ENCODE results near the gene SORCS2. TPM values are rescaled to one million over a fixed set of nuclear protein-coding genes. Genes with fewer than 3 reads are reported as not detected.

The SORCS2 gene
- 1 to 10 TPM in 1 of 4 donors, under 1 TPM in 3; 0.07 to 1.2 (median 0.11) TPM for total RNA-seq

GRCh38 chr4:7192252-7193029 lies at the start of gene SORCS2:
Gene SORCS2, plus strand, starts transcription at chr4:7192538.
- ATAC-seq (peak; percentile 91 to 92), DNase-seq (peak; percentile 22 to 41)
- TF ChIP-seq POLR2A (IDR thresholded peaks at IDR 0.05), result no peak
- TF ChIP-seq CTCF (IDR thresholded peaks at IDR 0.05 in 4 of 5, conservative IDR thresholded peaks at IDR 0.05 in 1 of 5), result peak; percentile 49 to 93 (median 90)
- peak within 1 kb of the TSS; percentile 27 to 44 (median 37) for H3K4me3 ChIP-seq
- intact Hi-C loops (cut with DNase I; ENCODE audit: low total_unique reads), result loop anchor here (1.0 to 5.0 kb wide), 4 partner anchors 104 to 610 kb away; no protein-coding TSS in a partner anchor
- no peaks in the 10 kb centered on the region for H3K9me3 ChIP-seq
- H3K4me1 ChIP-seq, result peaks cover 6 to 7% of the 10 kb centered on the region in 2 donors
- H3K36me3 ChIP-seq, result no peaks in the 10 kb centered on the region
- in situ Hi-C loops (cut with MboI; ENCODE audit: low sequenced_read_pairs in 4 of 4), result loop anchor here in 3 of 4 donors (5.0 to 25.0 kb wide), 3 partner anchors 100 to 520 kb away; no protein-coding TSS in a partner anchor
- no peak within 1 kb of the TSS for H3K27ac ChIP-seq
- peaks cover 17 to 46% (median 26%) of the 10 kb centered on the region in 3 donors for H3K27me3 ChIP-seq

- H3K27me3 ChIP-seq, result peaks cover 0 to 13% (median 7%) of the 10 kb centered on the region in 3 donors
- DNase-seq (no peak), ATAC-seq (peak; percentile 44 to 73)
- H3K27ac ChIP-seq, result no peak overlapping the region
- TF ChIP-seq POLR2A (IDR thresholded peaks at IDR 0.05), result no peak
- TF ChIP-seq CTCF (IDR thresholded peaks at IDR 0.05 in 4 of 5, conservative IDR thresholded peaks at IDR 0.05 in 1 of 5), result no peak
- in situ Hi-C loops (cut with MboI; ENCODE audit: low sequenced_read_pairs in 4 of 4) (no loop called here), intact Hi-C loops (cut with DNase I; ENCODE audit: low total_unique reads) (no loop called here)
- H3K4me1 ChIP-seq, result no peaks in the 10 kb centered on the region
- H3K36me3 ChIP-seq, result no peaks in the 10 kb centered on the region
- no peaks in the 10 kb centered on the region for H3K9me3 ChIP-seq
- H3K4me3 ChIP-seq, result no peak overlapping the region
Observed at GRCh38 chr4:7144374-7145290, 47.7 kb upstream of the SORCS2 start.

GRCh38 chr4:7145291-7145934 lies 46.9 kb upstream of the SORCS2 start:
- Histone ChIP-seq H3K9me3 (no peaks in the 10 kb centered on the region), H3K4me1 (no peaks in the 10 kb centered on the region), H3K4me3 (no peak overlapping the region), H3K27me3 (peaks cover 0 to 13% (median 9%) of the 10 kb centered on the region in 3 donors), H3K36me3 (no peaks in the 10 kb centered on the region), H3K27ac (no peak overlapping the region)
- in situ Hi-C loops (cut with MboI; ENCODE audit: low sequenced_read_pairs in 4 of 4), result no loop called here
- intact Hi-C loops (cut with DNase I; ENCODE audit: low total_unique reads), result no loop called here
- TF ChIP-seq CTCF (IDR thresholded peaks at IDR 0.05 in 4 of 5, conservative IDR thresholded peaks at IDR 0.05 in 1 of 5), result no peak
- ATAC-seq, result no peak
- DNase-seq, result no peak

GRCh38 chr4:7146059-7146785 lies 46.1 kb upstream of the SORCS2 start:
- H3K36me3 ChIP-seq, result no peaks in the 10 kb centered on the region
- in situ Hi-C loops (cut with MboI; ENCODE audit: low sequenced_read_pairs in 4 of 4), result no loop called here

More at GRCh38 chr4:7146059-7146785, 46.1 kb upstream of the SORCS2 start:
- Histone ChIP-seq H3K4me3 (no peak overlapping the region), H3K27me3 (peaks cover 0 to 14% (median 13%) of the 10 kb centered on the region in 3 donors), H3K4me1 (no peaks in the 10 kb centered on the region), H3K9me3 (no peaks in the 10 kb centered on the region), H3K27ac (no peak overlapping the region)
- no peak for DNase-seq
- TF ChIP-seq POLR2A (IDR thresholded peaks at IDR 0.05) (no peak), CTCF (IDR thresholded peaks at IDR 0.05 in 4 of 5, conservative IDR thresholded peaks at IDR 0.05 in 1 of 5) (no peak)
- intact Hi-C loops (cut with DNase I; ENCODE audit: low total_unique reads), result no loop called here
- no peak for ATAC-seq

Measured in gastrocnemius medialis (tissue), 4 donors.